VCaP (cell line): ENCODE results near the gene PUM2.

ENCODE experiments used
- H3K27ac ChIP-seq: fragments of 450-650 bp; 2 replicates; pipeline ENCODE4 v1.5.1; 2017
- CTCF ChIP-seq: fragments of 450-650 bp; conservative IDR thresholded peaks from 2 replicates; pipeline ENCODE4 v1.5.1; 2017; ENCODE audit warnings: mild to moderate bottlenecking, moderate library complexity

PUM2 gene

GRCh38 chr2:20224716-20225293, 125.8 kb downstream of the PUM2 start, which contains the start of gene SDC1:
TSS of gene SDC1 (minus strand) at chr2:20225130. CDS start at chr2:20224867, 263 bp downstream.
- no peak for TF ChIP-seq CTCF
- peak within 1 kb of the TSS; percentile 93 for H3K27ac ChIP-seq

- H3K27ac ChIP-seq: peak overlapping the region; percentile 93
- no peak for TF ChIP-seq CTCF
Observed at GRCh38 chr2:20224164-20224715, 126.4 kb downstream of the PUM2 start.

GRCh38 chr2:20223407-20224163, 127.1 kb downstream of the PUM2 start:
- peak overlapping the region; percentile 93 for H3K27ac ChIP-seq
- TF ChIP-seq CTCF: no peak

- no peak; the same call in 1 of the 2 replicates for TF ChIP-seq CTCF
- peak overlapping the region; percentile 93 for H3K27ac ChIP-seq
Observed at GRCh38 chr2:20222769-20223406, 127.8 kb downstream of the PUM2 start.

GRCh38 chr2:20222014-20222768, 128.5 kb downstream of the PUM2 start:
- H3K27ac ChIP-seq: peak overlapping the region; percentile 93
- no peak for TF ChIP-seq CTCF

- no peak for TF ChIP-seq CTCF
- H3K27ac ChIP-seq: peak overlapping the region; percentile 93
Observed at GRCh38 chr2:20221555-20221973, 129.1 kb downstream of the PUM2 start.
